GM12878 (cell line): ENCODE measurements around the gene TAF13. TPM values are rescaled to one million over a fixed set of nuclear protein-coding genes. Genes with fewer than 3 reads are reported as not detected.
A peak's percentile ranks its signal among the peaks of the same experiment; 100 is the strongest.

Source experiments
- BCL3 ChIP-seq: IDR thresholded peaks from 2 replicates; pipeline ENCODE4 v1.6.1; 2011; ENCODE audit warnings: borderline replicate concordance, low read depth, mild to moderate bottlenecking, moderate library complexity, low read length; ENCODE audit not compliant: insufficient read depth, poor library complexity, severe bottlenecking
- CBFB ChIP-seq: IDR thresholded peaks from 2 replicates; pipeline ENCODE4 v1.6.1; 2016; ENCODE audit warnings: antibody characterized with exemption, low read depth
- FOXK2 ChIP-seq: fragments of 450-650 bp; IDR thresholded peaks from 2 replicates; pipeline ENCODE4 v1.6.1; 2017; ENCODE audit warnings: mild to moderate bottlenecking, moderate library complexity
- IKZF1 ChIP-seq: fragments of 450-650 bp; conservative IDR thresholded peaks from 2 replicates; pipeline ENCODE4 v1.6.1; 2017; ENCODE audit warnings: antibody characterized with exemption, mild to moderate bottlenecking
- KAT2A ChIP-seq: conservative IDR thresholded peaks from 2 replicates; pipeline ENCODE4 v1.6.1; 2011; ENCODE audit warnings: low read depth, low read length; ENCODE audit not compliant: control insufficient read depth
- RELB ChIP-seq: fragments of 450-650 bp; IDR thresholded peaks from 2 replicates; pipeline ENCODE4 v1.6.1; 2017; ENCODE audit warnings: low read depth, mild to moderate bottlenecking, moderate library complexity
- SMAD5 ChIP-seq: IDR thresholded peaks from 2 replicates; pipeline ENCODE4 v1.6.1; 2016; ENCODE audit warnings: antibody characterized with exemption, low read depth
- TCF7 ChIP-seq: IDR thresholded peaks from 2 replicates; pipeline ENCODE4 v1.6.1; 2014; ENCODE audit warnings: antibody characterized with exemption, borderline replicate concordance
- ZBTB4 ChIP-seq: fragments of 450-650 bp; formaldehyde crosslinking; IDR thresholded peaks from 2 replicates; pipeline ENCODE4 v1.4.0; 2022; ENCODE audit warnings: mild to moderate bottlenecking, moderate library complexity
- ZNF207 ChIP-seq: fragments of 450-650 bp; IDR thresholded peaks from 2 replicates; pipeline ENCODE4 v1.6.1; 2014; ENCODE audit warnings: antibody characterized with exemption, mild to moderate bottlenecking, borderline replicate concordance
- ZNF217 ChIP-seq: fragments of 450-650 bp; IDR thresholded peaks from 2 replicates; pipeline ENCODE4 v1.6.1; 2017; ENCODE audit warnings: antibody characterized with exemption, mild to moderate bottlenecking
- ZNF384 ChIP-seq: IDR thresholded peaks from 2 replicates; pipeline ENCODE4 v1.6.1; 2012; ENCODE audit warnings: low read depth, mild to moderate bottlenecking, low read length, improper control_type of control experiment, borderline replicate concordance
- ZNF687 ChIP-seq: fragments of 450-650 bp; IDR thresholded peaks from 2 replicates; pipeline ENCODE4 v1.6.1; 2017; ENCODE audit warnings: mild to moderate bottlenecking, moderate library complexity
- ZSCAN29 ChIP-seq: fragments of 450-650 bp; IDR thresholded peaks from 2 replicates; pipeline ENCODE4 v1.6.1; 2017; ENCODE audit warnings: mild to moderate bottlenecking, moderate library complexity
- polyA plus RNA-seq, 11 experiments: library from polyadenylated mRNA; depleted of rRNA in 4 of 11; unstranded in 6 of 11; stranded (reverse) in 5 of 11; fragments of >200 nt; fragmentation: Nextera tagmentation in 4 of 11; fragmentation: Illumina TruSeq in 1 of 11; extraction: Ambion mirVana in 4 of 11; extraction: Trizol in 1 of 11; gene quantifications; 1 replicate in 1 of 11; 2 replicates in 10 of 11; pipeline versions ENCODE4 v1.2.1 to v1.2.3, GENCODE V29; 2011 to 2016; ENCODE audit warnings: inconsistent platforms in 2 of 11, missing spikeins in 2 of 11, low read depth in 1 of 11
- total RNA-seq, 4 experiments: library from RNA; depleted of rRNA in 3 of 4; stranded (reverse); fragments of >200 nt in 3 of 4; fragmentation: Illumina TruSeq in 1 of 4; extraction: Trizol in 1 of 4; gene quantifications; 2 replicates each; pipeline versions ENCODE4 v1.2.1 to v1.2.3, GENCODE V29; 2013 to 2021

The TAF13 gene
- total and polyA plus RNA-seq, 10 of the 15 experiments (the other 5 are each of a cell fraction or from before 2014, with no cell fraction given), result 8.1 to 30.6 (median 18.0) TPM

- TF ChIP-seq SMAD5 (no peak), RELB (peak; percentile 46; the same call in 1 of the 2 replicates), ZNF207 (peak; percentile 72; the same call in 1 of the 2 replicates), CBFB (peak; percentile 79; the same call in 1 of the 2 replicates), TCF7 (0 out of 2 replicates have a peak, but pooled peaks have one; percentile 43), ZNF217 (no peak), ZNF687 (0 out of 2 replicates have a peak, but pooled peaks have one; percentile 26), KAT2A (no peak), ZNF384 (no peak), ZSCAN29 (no peak), FOXK2 (no peak), ZBTB4 (CRISPR knock-in tag) (no peak), BCL3 (no peak), IKZF1 (peak; percentile 93)
Observed at GRCh38 chr1:109112652-109113285, 37.0 kb upstream of the TAF13 start (continued).
